GM21423 (cell line): ENCODE results near the gene AKAP1.

ENCODE experiments used
- ATAC-seq: cut with Tn5 transposase; IDR thresholded peaks from one replicate; pipeline ENCODE4 v1.9.1; 2021; ENCODE audit warnings: mild to moderate bottlenecking, moderate library complexity; ENCODE audit not compliant: unreplicated experiment

Gene AKAP1

GRCh38 chr17:57158795-57159194 is 73.7 kb downstream of the AKAP1 start:
- ATAC-seq = no peak

GRCh38 chr17:57160624-57161023 is 75.6 kb downstream of the AKAP1 start:
- ATAC-seq = no peak

- no peak for ATAC-seq
Measured at GRCh38 chr17:57164814-57165213, 79.8 kb downstream of the AKAP1 start.

- ATAC-seq = no peak
Measured at GRCh38 chr17:57165754-57166153, 80.7 kb downstream of the AKAP1 start.

- ATAC-seq = no peak
Measured at GRCh38 chr17:57166803-57167202, 81.8 kb downstream of the AKAP1 start.

- no peak for ATAC-seq
Measured at GRCh38 chr17:57168695-57169094, 83.6 kb downstream of the AKAP1 start.

- ATAC-seq = no peak
Measured at GRCh38 chr17:57170866-57171265, 85.8 kb downstream of the AKAP1 start.
